GM19025 (cell line): ENCODE measurements around the gene RFX2.

Experiments
- ATAC-seq: cut with Tn5 transposase; IDR thresholded peaks from one replicate; pipeline ENCODE4 v1.9.1; 2021; ENCODE audit warnings: mild to moderate bottlenecking, low read depth, moderate library complexity; ENCODE audit not compliant: unreplicated experiment

The RFX2 gene

GRCh38 chr19:6110360-6110977 is at the start of gene RFX2:
RFX2 (minus strand) TSS chr19:6110500; CDS start chr19:6047496, 63,004 bp downstream.
- peak; percentile 96 for ATAC-seq

GRCh38 chr19:6156033-6156432 is 45.7 kb upstream of the RFX2 start:
- no peak for ATAC-seq

- no peak for ATAC-seq
Observed at GRCh38 chr19:6150289-6150688, 40.0 kb upstream of the RFX2 start.

- no peak for ATAC-seq
Observed at GRCh38 chr19:6141217-6141616, 30.9 kb upstream of the RFX2 start.

GRCh38 chr19:6138511-6138910 is 28.2 kb upstream of the RFX2 start:
- no peak for ATAC-seq

GRCh38 chr19:6138066-6138465 is 27.8 kb upstream of the RFX2 start:
- ATAC-seq: no peak

- ATAC-seq: no peak
Observed at GRCh38 chr19:6133231-6133630, 22.9 kb upstream of the RFX2 start.

GRCh38 chr19:6132482-6132881 is 22.2 kb upstream of the RFX2 start:
- no peak for ATAC-seq

GRCh38 chr19:6127716-6128335 is 17.5 kb upstream of the RFX2 start:
- ATAC-seq: no peak

GRCh38 chr19:6126335-6126974 is 16.2 kb upstream of the RFX2 start:
- ATAC-seq: no peak

GRCh38 chr19:6125571-6125989 is 15.3 kb upstream of the RFX2 start:
- ATAC-seq: no peak

GRCh38 chr19:6119031-6119430 is 8.7 kb upstream of the RFX2 start:
- ATAC-seq: no peak

GRCh38 chr19:6118043-6118442 is 7.7 kb upstream of the RFX2 start:
- ATAC-seq: no peak

GRCh38 chr19:6117534-6117933 is 7.2 kb upstream of the RFX2 start:
- ATAC-seq: no peak

GRCh38 chr19:6116749-6117430 is 6.6 kb upstream of the RFX2 start:
- no peak for ATAC-seq

- ATAC-seq: no peak
Observed at GRCh38 chr19:6115992-6116391, 5.7 kb upstream of the RFX2 start.

- no peak for ATAC-seq
Observed at GRCh38 chr19:6113616-6114188, 3.4 kb upstream of the RFX2 start.

- ATAC-seq: no peak
Observed at GRCh38 chr19:6109947-6110346, 353 bp downstream of the RFX2 start.

GRCh38 chr19:6108721-6109633 is 1.3 kb downstream of the RFX2 start:
- no peak for ATAC-seq
